ENCODE measurements around the gene PLAAT4.

- TF ChIP-seq CTCF (IDR thresholded peaks at IDR 0.05), result no peak
- no peak for TF ChIP-seq POLR2A (IDR thresholded peaks at IDR 0.05)
Measured at GRCh38 chr11:63517156-63517555, 19.5 kb upstream of the PLAAT4 start.
